ENCODE data around the gene CAAP1. TPM values are rescaled to one million over a fixed set of nuclear protein-coding genes. Genes with fewer than 3 reads are reported as not detected.

CAAP1 gene, protein sequence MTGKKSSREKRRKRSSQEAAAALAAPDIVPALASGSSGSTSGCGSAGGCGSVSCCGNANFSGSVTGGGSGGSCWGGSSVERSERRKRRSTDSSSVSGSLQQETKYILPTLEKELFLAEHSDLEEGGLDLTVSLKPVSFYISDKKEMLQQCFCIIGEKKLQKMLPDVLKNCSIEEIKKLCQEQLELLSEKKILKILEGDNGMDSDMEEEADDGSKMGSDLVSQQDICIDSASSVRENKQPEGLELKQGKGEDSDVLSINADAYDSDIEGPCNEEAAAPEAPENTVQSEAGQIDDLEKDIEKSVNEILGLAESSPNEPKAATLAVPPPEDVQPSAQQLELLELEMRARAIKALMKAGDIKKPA
- 10 to 100 TPM in 5 of 7 donors, 1 to 10 TPM in 2; 8.5 to 15.0 (median 10.5) TPM for total RNA-seq
- 10 to 100 TPM in 1 of 2 donors, 1 to 10 TPM in 1; 6.7 to 14.0 TPM for polyA plus RNA-seq
- long read RNA-seq, donor 1, transcript CAAP1-201 (6 exons, 2,791 nt), result major isoform, 8 of 17 reads
- long read RNA-seq, donor 1, partial matches to known transcripts, result 6 of 17 reads
- long read RNA-seq, donor 1, other reads (novel, unspliced or antisense), result 3 of 17 reads
- long read RNA-seq, donor 2, transcript CAAP1-201 (6 exons, 2,791 nt), result major isoform, 10 of 17 reads
- long read RNA-seq, donor 2, partial matches to known transcripts, result 5 of 17 reads
- long read RNA-seq, donor 2, other reads (novel, unspliced or antisense), result 0 of 17 reads
- long read RNA-seq, donor 3, transcript CAAP1-201 (6 exons, 2,791 nt), result major isoform, 14 of 21 reads
- long read RNA-seq, donor 3, transcript CAAP1-206 (6 exons, 1,532 nt), result minor isoform, 6 of 21 reads
- long read RNA-seq, donor 3, partial matches to known transcripts, result 0 of 21 reads
- long read RNA-seq, donor 3, other reads (novel, unspliced or antisense), result 1 of 21 reads

DNA sequence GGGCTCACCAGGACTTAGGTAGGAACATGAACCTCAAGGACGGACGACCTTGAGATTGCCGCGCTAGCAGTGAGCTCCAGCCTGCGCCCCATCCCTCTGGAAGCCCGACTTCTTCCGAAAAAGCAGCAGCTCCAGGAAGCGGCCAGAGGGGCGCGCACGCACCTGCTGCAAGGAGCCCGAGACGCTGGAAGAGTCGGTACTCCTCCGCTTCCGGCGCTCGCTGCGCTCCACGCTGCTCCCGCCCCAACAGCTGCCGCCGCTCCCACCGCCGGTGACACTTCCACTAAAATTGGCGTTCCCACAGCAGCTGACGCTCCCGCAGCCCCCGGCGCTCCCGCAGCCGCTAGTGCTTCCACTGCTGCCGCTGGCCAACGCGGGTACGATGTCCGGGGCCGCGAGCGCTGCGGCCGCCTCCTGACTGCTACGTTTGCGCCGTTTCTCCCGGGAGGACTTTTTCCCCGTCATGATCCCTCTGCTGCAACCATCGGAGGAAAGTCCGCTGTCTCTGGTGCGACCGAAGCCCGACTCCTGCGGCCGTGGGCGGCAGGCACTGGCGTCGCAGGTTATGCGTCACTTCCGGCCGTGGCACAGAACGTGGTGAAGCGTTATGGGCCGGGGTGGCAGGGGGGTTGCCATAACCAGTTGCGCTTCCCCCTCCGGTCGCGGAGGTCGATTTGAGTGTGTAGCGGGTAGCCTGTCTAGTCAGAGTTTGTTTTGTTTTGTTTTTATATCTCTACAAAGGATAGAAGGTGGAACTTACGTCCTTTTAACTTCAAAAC lies at the start of gene CAAP1:
TSS of gene CAAP1 (minus strand) at position 552 of the 779 bp plus-strand sequence. CDS start at position 465, 87 bp downstream.
- WGBS, 3 donors, result 0 to 1% (median 1%) methylated on average over 52 to 70 of the region's 70 CpGs
- intact Hi-C loops (cut with DNase I), result no loop called here
- no peaks in the 10 kb centered on the region for H3K9me3 ChIP-seq

DNA sequence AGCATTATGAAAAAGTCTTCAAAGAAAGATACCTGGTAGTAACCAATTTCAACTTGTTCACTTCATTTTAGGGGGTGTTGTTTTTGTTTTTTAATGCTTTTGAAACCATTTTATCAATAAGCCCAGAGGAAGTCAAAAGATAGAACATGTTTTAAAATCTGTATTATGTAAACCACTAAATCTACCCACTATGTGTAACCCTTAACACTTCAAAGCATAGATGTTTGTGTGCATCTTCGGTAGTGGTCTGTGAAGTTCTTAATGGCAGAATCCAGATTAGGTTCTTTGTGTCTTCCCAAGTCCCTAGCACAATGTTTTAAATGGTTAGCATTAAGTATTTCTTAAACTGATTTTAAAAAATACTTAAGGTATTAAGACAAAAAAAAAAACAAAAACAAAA lies 48.2 kb upstream of the CAAP1 start:
- intact Hi-C loops (cut with DNase I), result no loop called here
- Histone ChIP-seq H3K36me3 (no peaks in the 10 kb centered on the region), H3K4me1 (ENCODE audit: insufficient read depth) (peaks cover 3% of the 10 kb centered on the region), H3K9me3 (no peaks in the 10 kb centered on the region), H3K4me3 (no peak overlapping the region), H3K27me3 (no peaks in the 10 kb centered on the region), H3K27ac (no peak overlapping the region)
- DNase-seq, result no peak
- TF ChIP-seq POLR2A (IDR thresholded peaks at IDR 0.05), result no peak
- TF ChIP-seq, protein P1, sequence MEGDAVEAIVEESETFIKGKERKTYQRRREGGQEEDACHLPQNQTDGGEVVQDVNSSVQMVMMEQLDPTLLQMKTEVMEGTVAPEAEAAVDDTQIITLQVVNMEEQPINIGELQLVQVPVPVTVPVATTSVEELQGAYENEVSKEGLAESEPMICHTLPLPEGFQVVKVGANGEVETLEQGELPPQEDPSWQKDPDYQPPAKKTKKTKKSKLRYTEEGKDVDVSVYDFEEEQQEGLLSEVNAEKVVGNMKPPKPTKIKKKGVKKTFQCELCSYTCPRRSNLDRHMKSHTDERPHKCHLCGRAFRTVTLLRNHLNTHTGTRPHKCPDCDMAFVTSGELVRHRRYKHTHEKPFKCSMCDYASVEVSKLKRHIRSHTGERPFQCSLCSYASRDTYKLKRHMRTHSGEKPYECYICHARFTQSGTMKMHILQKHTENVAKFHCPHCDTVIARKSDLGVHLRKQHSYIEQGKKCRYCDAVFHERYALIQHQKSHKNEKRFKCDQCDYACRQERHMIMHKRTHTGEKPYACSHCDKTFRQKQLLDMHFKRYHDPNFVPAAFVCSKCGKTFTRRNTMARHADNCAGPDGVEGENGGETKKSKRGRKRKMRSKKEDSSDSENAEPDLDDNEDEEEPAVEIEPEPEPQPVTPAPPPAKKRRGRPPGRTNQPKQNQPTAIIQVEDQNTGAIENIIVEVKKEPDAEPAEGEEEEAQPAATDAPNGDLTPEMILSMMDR (IDR thresholded peaks at IDR 0.05), result no peak
- 92 to 95% (median 92%) methylated on average over 1 of the region's 1 CpG for WGBS, 3 donors

More for the DNA sequence above, at the start of gene CAAP1:
- Histone ChIP-seq H3K4me3 (peak within 1 kb of the TSS; percentile 82), H3K27ac (peak within 1 kb of the TSS; percentile 47 to 94), H3K4me1 (ENCODE audit: insufficient read depth) (peaks cover 2% of the 10 kb centered on the region), H3K36me3 (no peaks in the 10 kb centered on the region), H3K27me3 (no peaks in the 10 kb centered on the region)
- no peak for TF ChIP-seq EP300 (IDR thresholded peaks at IDR 0.05)
- TF ChIP-seq, protein P1 (IDR thresholded peaks at IDR 0.05), result peak in 2 of 3 donors; percentile 22 to 45
- TF ChIP-seq POLR2A (IDR thresholded peaks at IDR 0.05), result peak; percentile 56
- DNase-seq, result peak; percentile 91 to 96 (median 92)

DNA sequence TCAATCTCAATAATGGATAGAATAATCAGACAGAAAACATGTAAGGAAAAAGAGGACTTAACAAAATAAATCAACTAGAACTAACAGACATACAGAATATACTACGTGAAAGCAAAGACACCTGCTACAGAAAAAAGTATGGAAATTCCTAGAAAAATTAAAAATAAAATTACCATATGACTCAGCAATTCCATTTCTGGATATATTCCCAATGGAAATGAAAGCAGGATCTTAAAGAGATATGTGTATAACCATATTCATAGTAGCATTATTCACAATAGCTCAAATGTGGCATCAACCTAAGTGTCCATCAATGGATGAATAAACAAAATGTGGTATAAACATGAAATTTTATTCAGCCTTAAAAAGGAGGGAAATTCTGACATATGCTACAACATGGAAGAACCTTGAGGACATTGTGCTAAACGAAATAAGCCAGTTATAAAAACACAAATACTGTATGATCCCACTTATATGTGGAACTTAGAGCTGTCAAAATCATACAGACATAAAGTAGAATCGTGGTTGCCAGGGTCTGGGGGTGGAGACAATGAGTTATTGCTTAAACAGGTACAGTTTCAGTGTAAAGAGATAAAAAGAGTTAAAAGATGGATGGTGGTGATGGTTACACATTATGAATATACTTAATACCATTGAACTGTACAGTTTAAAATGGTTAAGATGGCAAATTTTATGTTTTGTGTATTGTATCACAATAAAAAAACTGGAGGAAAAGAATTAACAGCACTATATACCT lies 47.5 kb upstream of the CAAP1 start:
- 84 to 89% (median 87%) methylated on average over 3 of the region's 3 CpGs for WGBS, 3 donors
- TF ChIP-seq POLR2A (IDR thresholded peaks at IDR 0.05), result no peak
- TF ChIP-seq EP300 (IDR thresholded peaks at IDR 0.05), result no peak
- TF ChIP-seq, protein P1 (IDR thresholded peaks at IDR 0.05), result no peak
- H3K4me1 ChIP-seq (ENCODE audit: insufficient read depth), result no peaks in the 10 kb centered on the region
- H3K27ac ChIP-seq, result no peak overlapping the region
- no peak for DNase-seq
- no peaks in the 10 kb centered on the region for H3K9me3 ChIP-seq
- no peaks in the 10 kb centered on the region for H3K27me3 ChIP-seq
- no peak overlapping the region for H3K4me3 ChIP-seq
- intact Hi-C loops (cut with DNase I), result no loop called here
- H3K36me3 ChIP-seq, result no peaks in the 10 kb centered on the region
